SK-N-SH (cell line): ENCODE measurements around the gene PPP3CB. TPM values are rescaled to one million over a fixed set of nuclear protein-coding genes. Genes with fewer than 3 reads are reported as not detected.
A peak's percentile ranks its signal among the peaks of the same experiment; 100 is the strongest.

Experiments used
- CTCF ChIA-PET: fragments of 300-600, 350-600 bp; formaldehyde crosslinking; extraction: SDS; loops from one replicate; lab custom pipeline; 2021; lab: Yijun Ruan, JAX
- POLR2A ChIA-PET: fragments of 350-600 bp; sonication (Branson Sonifier 250); formaldehyde crosslinking; extraction: SDS; loops from one replicate; lab custom pipeline; 2020; ENCODE audit warnings: antibody characterized with exemption, inconsistent platforms; lab: Yijun Ruan, JAX
- DNase-seq: peaks from one replicate; pipeline ENCODE4 v3.0.0; 2012
- H2AFZ ChIP-seq: fragments of 200-600 bp; sonication (generic); 2 replicates; pipeline ENCODE4 v1.8.1; 2016; ENCODE audit warnings: antibody characterized with exemption, mild to moderate bottlenecking, low read depth
- H3F3A ChIP-seq: fragments of 200-600 bp; sonication (generic); replicated peaks from 2 replicates; pipeline ENCODE3; 2016; ENCODE audit warnings: antibody characterized with exemption, mild to moderate bottlenecking; ENCODE audit not compliant: insufficient read depth
- H3K27ac ChIP-seq, 2 experiments: fragments of 200-500 bp in 1 of 2; fragments of 200-600 bp in 1 of 2; sonication (Bioruptor generic) in 1 of 2; sonication (generic), shearing (Covaris generic) in 1 of 2; 2 replicates each; pipeline versions ENCODE4 v1.5.1 to v1.6.1; 2014 to 2016; ENCODE audit warnings: low read depth in 2 of 2, inconsistent platforms in 1 of 2, low read length in 1 of 2, mild to moderate bottlenecking in 1 of 2, mixed read lengths in 1 of 2
- H3K27me3 ChIP-seq: fragments of 200-600 bp; sonication (generic), shearing (Covaris generic); 2 replicates; pipeline ENCODE4 v1.6.1; 2016; ENCODE audit warnings: mixed run types; ENCODE audit not compliant: insufficient read depth
- H3K36me3 ChIP-seq, 2 experiments: fragments of 200-500 bp in 1 of 2; fragments of 200-600 bp in 1 of 2; sonication (Bioruptor generic) in 1 of 2; sonication (generic) in 1 of 2; replicated peaks in 1 of 2; 2 replicates each; pipeline versions ENCODE3 to v1.5.1; 2014 to 2016; ENCODE audit warnings: low read length in 1 of 2, mild to moderate bottlenecking in 1 of 2; ENCODE audit not compliant: insufficient read depth in 2 of 2, control insufficient read depth in 1 of 2
- H3K4me1 ChIP-seq, 2 experiments: fragments of 200-500 bp in 1 of 2; fragments of 200-600 bp in 1 of 2; sonication (Bioruptor generic) in 1 of 2; sonication (generic), shearing (Covaris generic) in 1 of 2; 2 replicates each; pipeline versions ENCODE4 v1.5.1 to v1.6.1; 2014 to 2016; ENCODE audit warnings: low read depth in 1 of 2, low read length in 1 of 2, mixed run types in 1 of 2; ENCODE audit not compliant: insufficient read depth in 2 of 2, control insufficient read depth in 1 of 2
- H3K4me2 ChIP-seq: fragments of 200-600 bp; sonication (generic), shearing (Covaris generic); 2 replicates; pipeline ENCODE4 v1.6.1; 2017; ENCODE audit warnings: mixed run types
- H3K4me3 ChIP-seq, 2 experiments: fragments of 200-500 bp in 1 of 2; fragments of 200-600 bp in 1 of 2; sonication (Bioruptor generic) in 1 of 2; sonication (generic), shearing (Covaris generic) in 1 of 2; 2 replicates each; pipeline versions ENCODE4 v1.5.1 to v1.8.1; 2014 to 2016; ENCODE audit warnings: low read depth in 2 of 2, inconsistent platforms in 1 of 2, low read length in 1 of 2, mild to moderate bottlenecking in 1 of 2, mixed read lengths in 1 of 2, moderate library complexity in 1 of 2
- H3K79me2 ChIP-seq: fragments of 200-600 bp; sonication (generic); 2 replicates; pipeline ENCODE4 v1.8.1; 2017; ENCODE audit warnings: mild to moderate bottlenecking; ENCODE audit not compliant: insufficient read depth
- H3K9ac ChIP-seq: fragments of 200-600 bp; sonication (generic); 2 replicates; pipeline ENCODE4 v1.6.1; 2017; ENCODE audit warnings: mixed run types
- H3K9me2 ChIP-seq: fragments of 200-600 bp; sonication (generic); 2 replicates; pipeline ENCODE4 v1.6.1; 2017; ENCODE audit warnings: mixed run types
- H3K9me3 ChIP-seq: fragments of 200-600 bp; sonication (generic); 2 replicates; pipeline ENCODE4 v1.6.1; 2017; ENCODE audit warnings: mixed run types, mild to moderate bottlenecking, moderate library complexity
- H4K20me1 ChIP-seq: fragments of 200-600 bp; sonication (generic); 2 replicates; pipeline ENCODE4 v1.6.1; 2017; ENCODE audit warnings: mild to moderate bottlenecking, mixed run types; ENCODE audit not compliant: insufficient read depth
- CTCF ChIP-seq: fragments of 200-600 bp; sonication (generic); IDR thresholded peaks from 2 replicates; pipeline ENCODE4 v1.6.1; 2017; ENCODE audit warnings: antibody characterized with exemption, mild to moderate bottlenecking, moderate library complexity
- FOSL2 ChIP-seq: IDR thresholded peaks from 2 replicates; pipeline ENCODE4 v1.4.0; 2012; ENCODE audit warnings: low read depth, mild to moderate bottlenecking, moderate library complexity, borderline replicate concordance
- JUND ChIP-seq: IDR thresholded peaks from 2 replicates; pipeline ENCODE4 v1.4.0; 2012
- MAX ChIP-seq: IDR thresholded peaks from 2 replicates; pipeline ENCODE4 v1.4.0; 2012; ENCODE audit warnings: low read depth
- PBX3 ChIP-seq: IDR thresholded peaks from 2 replicates; pipeline ENCODE4; 2012
- RCOR1 ChIP-seq: fragments of 150-350 bp; IDR thresholded peaks from 2 replicates; pipeline ENCODE4 v1.6.1; 2017; ENCODE audit warnings: antibody characterized with exemption, low read length
- RFX5 ChIP-seq: IDR thresholded peaks from 2 replicates; pipeline ENCODE4 v1.6.1; 2012; ENCODE audit warnings: mild to moderate bottlenecking, improper control_type of control experiment, low read length
- SMC3 ChIP-seq: IDR thresholded peaks from 2 replicates; pipeline ENCODE4 v1.6.1; 2012; ENCODE audit warnings: low read depth, low read length, improper control_type of control experiment
- TCF12 ChIP-seq: IDR thresholded peaks from 2 replicates; pipeline ENCODE4 v1.4.0; 2012
- WGBS: methylation state at CpG from one replicate; pipeline ENCODE4 v1.1.6; 2017; ENCODE audit warnings: low lambda C conversion rate; 5-methylcytosine and 5-hydroxymethylcytosine counted together
- polyA plus RNA-seq, 3 experiments: library from polyadenylated mRNA; depleted of rRNA; stranded (reverse); fragments of >200 nt; gene quantifications; 2 replicates each; pipeline ENCODE4 v1.2.3, GENCODE V29; 2012

The PPP3CB gene
- polyA plus RNA-seq, 1 of the 3 experiments (the other 2 are of a cell fraction) = 14.5 TPM

GRCh38 chr10:73506491-73506890 lies 10.7 kb upstream of the PPP3CB start:
- Histone ChIP-seq H3K27ac (peak overlapping the region in 1 of 2 experiments; percentile 39; a peak in 2 of 4 replicates), H4K20me1 (no peaks in the 10 kb centered on the region), H3K27me3 (no peaks in the 10 kb centered on the region), H3F3A (peaks cover 16% of the 10 kb centered on the region), H3K79me2 (no peaks in the 10 kb centered on the region), H3K9ac (no peak overlapping the region), H3K36me3 (peaks cover 3 to 5% of the 10 kb centered on the region in 2 experiments), H3K4me1 (0 out of 4 replicates have a peak, but pooled peaks cover 0 to under 1% of the 10 kb centered on the region in 2 experiments), H3K4me2 (no peak overlapping the region), H3K9me3 (no peaks in the 10 kb centered on the region), H3K9me2 (no peaks in the 10 kb centered on the region), H3K4me3 (no peak overlapping the region), H2AFZ (no peak overlapping the region)
- no peak for DNase-seq
- CTCF ChIA-PET = no interaction called here
- no peak for TF ChIP-seq RFX5
- TF ChIP-seq RCOR1 = no peak
- 0 out of 2 replicates have a peak, but pooled peaks have one; percentile 26 for TF ChIP-seq JUND
- peak; percentile 53; the same call in 1 of the 2 replicates for TF ChIP-seq PBX3
- TF ChIP-seq FOSL2 = peak; percentile 8; the same call in 1 of the 2 replicates
- no peak for TF ChIP-seq SMC3
- peak; percentile 78 for TF ChIP-seq TCF12
- POLR2A ChIA-PET = no interaction called here
- 65% methylated on average over 1 of the region's 1 CpG for WGBS

GRCh38 chr10:73506074-73506473 lies 10.2 kb upstream of the PPP3CB start:
- POLR2A ChIA-PET = no interaction called here
- Histone ChIP-seq H2AFZ (no peak overlapping the region), H4K20me1 (no peaks in the 10 kb centered on the region), H3F3A (peaks cover 20% of the 10 kb centered on the region), H3K36me3 (peaks cover 3 to 5% of the 10 kb centered on the region in 2 experiments), H3K27ac (peak overlapping the region in 1 of 2 experiments; percentile 39; a peak in 2 of 4 replicates), H3K9ac (no peak overlapping the region), H3K4me3 (no peak overlapping the region), H3K9me2 (no peaks in the 10 kb centered on the region), H3K9me3 (no peaks in the 10 kb centered on the region), H3K27me3 (no peaks in the 10 kb centered on the region), H3K4me2 (no peak overlapping the region), H3K4me1 (0 out of 4 replicates have a peak, but pooled peaks cover 0 to 5% of the 10 kb centered on the region in 2 experiments), H3K79me2 (no peaks in the 10 kb centered on the region)
- CTCF ChIA-PET = no interaction called here
- no peak for DNase-seq
- TF ChIP-seq MAX (no peak), CTCF (no peak)
